AG04449 (cell line): ENCODE results near the gene MFN2.

ENCODE experiments used
- CTCF ChIA-PET: fragments of 350-600 bp; formaldehyde crosslinking; extraction: SDS; loops from one replicate; lab custom pipeline; 2021; ENCODE audit warnings: antibody characterized with exemption; lab: Yijun Ruan, JAX
- POLR2A ChIA-PET: fragments of 400-600, 350-600 bp; formaldehyde crosslinking; extraction: SDS; loops from one replicate; lab custom pipeline; 2020; ENCODE audit warnings: antibody characterized with exemption, inconsistent platforms; lab: Yijun Ruan, JAX
- DNase-seq: peaks from one replicate; pipeline ENCODE4 v3.0.0-alpha.2; 2010; ENCODE audit warnings: low read depth, low spot score
- H3K4me3 ChIP-seq: 2 replicates; pipeline ENCODE4 v1.5.1; 2011; ENCODE audit warnings: low read depth, mild to moderate bottlenecking, control low read depth, low read length
- CTCF ChIP-seq: IDR thresholded peaks from one replicate; pipeline ENCODE4 v1.5.1; 2011; ENCODE audit warnings: mild to moderate bottlenecking, moderate library complexity, low read length, control low read depth, inconsistent platforms; ENCODE audit not compliant: insufficient read depth; ENCODE audit errors: missing control alignments

Gene MFN2

GRCh38 chr1:12052997-12053686 lies 72.9 kb downstream of the MFN2 start:
- CTCF ChIA-PET, result interaction anchor here (2.3 kb wide), 1 partner anchor 26 kb away, joined by 14 read pairs; no protein-coding TSS in a partner anchor

GRCh38 chr1:12053752-12054548 lies 73.7 kb downstream of the MFN2 start:
- ChIA-PET POLR2A (no interaction called here), CTCF (interaction anchor here (1.2 to 2.3 kb wide), 3 partner anchors 9 to 25 kb away, joined by 3 to 14 read pairs (median 5); no protein-coding TSS in a partner anchor)
- no peak for DNase-seq

More at GRCh38 chr1:12052997-12053686, 72.9 kb downstream of the MFN2 start:
- H3K4me3 ChIP-seq, result no peak overlapping the region
- POLR2A ChIA-PET, result no interaction called here
- TF ChIP-seq CTCF, result no peak
- DNase-seq, result no peak

GRCh38 chr1:12055259-12055658 lies 75.0 kb downstream of the MFN2 start:
- CTCF ChIA-PET, result interaction anchor here (1.5 to 2.3 kb wide), 3 partner anchors 11 to 174 kb away, joined by 3 to 14 read pairs (median 5); no protein-coding TSS in a partner anchor
- POLR2A ChIA-PET, result no interaction called here
- H3K4me3 ChIP-seq, result no peak overlapping the region
- DNase-seq, result no peak
- TF ChIP-seq CTCF, result no peak

More at GRCh38 chr1:12053752-12054548, 73.7 kb downstream of the MFN2 start:
- no peak for TF ChIP-seq CTCF
- no peak overlapping the region for H3K4me3 ChIP-seq

GRCh38 chr1:12056331-12056841 lies 76.1 kb downstream of the MFN2 start:
- no peak for DNase-seq
- H3K4me3 ChIP-seq, result no peak overlapping the region
- ChIA-PET CTCF (interaction anchor here (1.6 kb wide), 1 partner anchor 23 kb away, joined by 6 read pairs; no protein-coding TSS in a partner anchor), POLR2A (no interaction called here)
- TF ChIP-seq CTCF, result no peak

- no peak for TF ChIP-seq CTCF
- H3K4me3 ChIP-seq, result no peak overlapping the region
- no peak for DNase-seq
- ChIA-PET CTCF (interaction anchor here (1.1 to 1.6 kb wide), 2 partner anchors 22 to 67 kb away, joined by 3 to 6 read pairs; no protein-coding TSS in a partner anchor), POLR2A (no interaction called here)
These were observed 77.1 kb downstream of the MFN2 start for GRCh38 chr1:12057382-12057781.
